Activated T-cell treated with anti-CD3 and anti-CD28 coated beads for 24 hours (primary cell): ENCODE data around the gene MRPL50.
"Not testable (repeated sequence)": the region's sequence is repeated elsewhere in the genome, so short reads cannot be mapped to it uniquely, and the experiment has no call there.

ENCODE experiments used
- DNase-seq: peaks from one replicate; pipeline ENCODE4 v3.0.0-alpha.2; 2020; ENCODE audit warnings: low read depth

Gene MRPL50

GRCh38 chr9:101417977-101418376 is 19.6 kb upstream of the MRPL50 start:
- DNase-seq, result no peak

DNA sequence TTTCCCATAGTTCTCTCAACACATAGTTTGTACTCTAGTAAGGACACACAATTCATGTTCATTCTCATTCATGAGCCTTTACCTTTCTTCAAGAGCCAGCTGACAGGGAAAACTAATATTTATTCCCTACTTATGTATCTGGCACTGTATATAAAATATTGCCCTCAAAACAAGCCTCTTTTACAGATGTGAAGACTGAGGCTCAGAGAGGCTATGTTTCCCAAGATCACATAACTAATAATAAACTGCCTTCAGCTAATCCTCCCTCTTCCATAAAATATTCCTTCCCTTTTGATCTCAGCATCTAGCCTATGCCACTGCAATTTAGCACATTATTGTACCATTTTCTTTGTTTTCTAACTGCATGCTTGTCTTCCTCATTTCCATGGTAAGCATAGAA is 19.0 kb upstream of the MRPL50 start:
- no peak for DNase-seq

- DNase-seq, result no peak
Measured at GRCh38 chr9:101415578-101415977, 17.2 kb upstream of the MRPL50 start.

DNA sequence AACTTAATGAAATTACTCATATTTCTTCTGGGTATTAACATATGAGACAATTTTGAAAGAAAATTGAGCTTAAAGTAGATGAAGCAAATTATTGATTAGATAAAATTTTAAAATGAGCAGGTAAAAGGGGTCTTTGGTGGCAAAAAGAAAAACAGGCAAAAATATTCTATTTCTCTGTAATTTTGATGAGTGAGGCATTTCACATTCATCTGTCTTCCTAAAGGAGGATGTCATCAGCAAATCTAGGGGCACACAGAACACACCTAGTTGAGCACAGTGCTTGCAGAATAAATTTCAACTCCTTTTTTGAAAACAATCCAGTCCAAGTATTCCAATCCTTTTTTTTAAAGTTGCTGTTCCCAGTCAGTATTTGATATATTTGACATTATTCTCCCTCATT is 16.4 kb upstream of the MRPL50 start:
- DNase-seq, result no peak

- DNase-seq, result no peak
Measured at GRCh38 chr9:101409079-101409477, 10.7 kb upstream of the MRPL50 start.

GRCh38 chr9:101408374-101409078 is 10.1 kb upstream of the MRPL50 start:
- no peak for DNase-seq

- DNase-seq, result no peak
Measured at GRCh38 chr9:101403516-101404285, 5.3 kb upstream of the MRPL50 start.

- no peak for DNase-seq
Measured at GRCh38 chr9:101400120-101400519, 1.7 kb upstream of the MRPL50 start.

DNA sequence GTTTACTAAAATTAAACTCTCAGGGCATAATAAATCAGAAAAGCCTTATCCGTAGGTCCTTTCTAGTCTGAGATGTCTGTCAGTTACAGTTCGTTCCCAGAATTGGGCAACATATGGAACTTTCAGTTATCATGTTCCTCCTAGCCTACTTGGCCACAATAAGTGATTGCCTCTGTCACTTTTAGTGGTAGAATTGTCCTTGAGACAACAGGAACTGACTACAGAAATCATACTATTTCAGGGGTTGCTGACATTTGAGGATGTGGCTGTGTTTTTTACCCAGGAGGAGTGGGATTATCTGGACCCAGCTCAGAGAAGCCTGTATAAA is 1.2 kb upstream of the MRPL50 start:
- DNase-seq, result no peak

DNA sequence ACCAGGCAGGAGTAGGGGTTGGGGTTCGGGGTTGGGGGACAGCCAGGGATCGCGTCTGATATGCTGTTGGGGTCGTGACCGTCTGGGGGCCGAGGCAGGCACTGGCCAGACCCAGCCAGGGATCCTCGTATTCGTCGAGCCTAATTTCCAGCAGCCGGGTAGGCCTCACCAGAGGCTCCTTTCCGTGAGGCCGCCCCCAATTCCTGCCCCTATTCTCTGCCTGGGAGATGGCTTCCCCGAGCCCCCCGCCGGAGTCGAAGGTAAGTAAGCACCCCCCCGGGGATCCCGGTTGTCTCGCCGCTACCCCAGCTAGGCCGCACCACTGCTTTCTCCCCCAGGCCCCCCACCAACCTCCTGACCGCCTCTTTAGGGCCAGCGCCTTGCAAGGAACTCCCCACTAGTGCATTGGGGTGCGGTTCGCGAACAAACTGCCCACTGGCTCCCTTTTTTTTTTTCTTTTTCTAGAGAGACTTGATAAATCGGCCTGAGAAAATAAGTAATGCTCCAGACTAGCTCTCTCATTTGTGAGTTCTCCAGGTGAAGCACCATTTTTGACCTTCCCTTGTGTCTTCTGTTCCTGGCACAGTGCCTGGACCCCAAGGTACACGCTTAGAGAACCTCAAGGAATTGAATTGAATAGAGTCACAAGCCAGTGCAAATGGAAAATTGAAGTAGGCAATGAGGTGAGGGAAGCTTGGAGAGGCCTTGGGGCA is 668 bp upstream of the MRPL50 start:
- DNase-seq, result no peak

DNA sequence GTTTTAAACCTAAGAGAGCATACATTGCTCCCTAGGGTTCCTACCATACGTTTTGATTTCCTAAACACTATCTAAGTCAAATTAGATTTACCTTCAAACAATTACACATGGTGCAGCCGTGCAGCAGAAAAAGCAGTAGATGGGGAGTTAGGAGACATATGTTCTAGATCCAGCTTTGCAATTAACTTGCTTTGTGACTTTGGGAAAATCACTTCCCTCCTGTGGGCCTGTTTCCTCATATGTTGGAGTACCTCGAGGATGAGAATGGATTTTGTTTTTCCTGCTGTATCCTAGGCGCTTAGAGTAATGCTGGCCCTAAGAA is 711 bp downstream of the MRPL50 start:
- DNase-seq, result no peak

DNA sequence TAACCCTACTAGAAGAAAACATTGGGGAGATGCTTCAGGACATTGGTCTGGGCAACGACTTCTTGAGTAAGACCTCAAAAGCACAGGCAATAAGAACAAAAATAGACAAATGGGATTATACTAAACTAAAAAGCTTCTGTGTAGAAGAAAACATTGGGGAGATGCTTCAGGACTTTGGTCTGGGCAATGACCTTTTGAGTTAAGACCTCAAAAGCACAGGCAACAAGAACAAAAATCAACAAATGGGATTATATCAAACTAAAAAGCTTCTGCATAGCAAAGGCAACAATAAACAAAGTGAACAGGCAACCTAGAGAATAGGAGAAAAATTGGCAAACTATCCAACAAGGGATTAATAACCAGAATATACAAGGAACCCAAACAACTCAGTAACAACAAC is 3.7 kb downstream of the MRPL50 start:
- DNase-seq, result no peak

DNA sequence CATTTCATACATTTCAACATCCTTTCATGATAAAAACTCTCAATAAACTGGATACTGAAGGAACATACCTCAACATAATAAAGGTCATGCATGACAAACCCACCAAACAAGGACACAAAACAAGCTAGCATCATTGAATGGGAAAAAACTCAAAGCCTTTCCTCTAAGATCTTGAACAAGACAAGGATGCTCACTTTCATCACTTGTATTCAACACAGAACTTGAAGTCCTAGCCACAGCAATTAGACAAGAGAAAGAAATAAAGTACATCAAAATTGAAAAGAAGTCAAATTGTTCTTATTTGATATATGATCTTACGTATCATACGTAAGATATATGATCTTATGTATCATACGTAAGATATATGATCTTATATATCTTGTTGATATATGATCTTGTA is 5.3 kb downstream of the MRPL50 start:
- no peak for DNase-seq

- no peak for DNase-seq
Measured at GRCh38 chr9:101388507-101388993, 9.9 kb downstream of the MRPL50 start.

- DNase-seq, result no peak
Measured at GRCh38 chr9:101387871-101388506, 10.4 kb downstream of the MRPL50 start.

- not testable (repeated sequence) for DNase-seq
Measured at GRCh38 chr9:101384873-101385536, 13.4 kb downstream of the MRPL50 start, which contains the start of gene BAAT. BAAT (minus strand) TSS chr9:101385006; CDS start chr9:101371404, 13,602 bp downstream.

DNA sequence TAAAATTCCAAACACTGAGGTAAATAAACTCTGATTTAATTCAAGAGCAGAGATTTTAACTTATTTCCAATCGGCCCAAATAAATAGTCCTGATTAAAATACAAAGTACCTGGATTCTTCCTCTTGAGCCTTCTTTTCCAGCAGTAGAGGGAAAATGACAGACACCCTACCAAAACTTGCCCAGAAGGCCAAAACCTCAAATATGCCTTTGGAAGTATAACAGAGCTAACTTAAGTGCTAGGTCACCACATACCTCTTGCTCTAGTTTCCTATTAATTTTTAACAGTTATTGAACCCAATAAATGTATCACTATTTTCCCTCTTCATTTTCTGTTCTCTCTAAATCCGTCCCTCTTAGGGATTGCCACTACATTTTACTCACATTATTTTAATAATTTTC is 15.1 kb downstream of the MRPL50 start:
- DNase-seq, result no peak

- no peak for DNase-seq
Measured at GRCh38 chr9:101381833-101382342, 16.5 kb downstream of the MRPL50 start.

DNA sequence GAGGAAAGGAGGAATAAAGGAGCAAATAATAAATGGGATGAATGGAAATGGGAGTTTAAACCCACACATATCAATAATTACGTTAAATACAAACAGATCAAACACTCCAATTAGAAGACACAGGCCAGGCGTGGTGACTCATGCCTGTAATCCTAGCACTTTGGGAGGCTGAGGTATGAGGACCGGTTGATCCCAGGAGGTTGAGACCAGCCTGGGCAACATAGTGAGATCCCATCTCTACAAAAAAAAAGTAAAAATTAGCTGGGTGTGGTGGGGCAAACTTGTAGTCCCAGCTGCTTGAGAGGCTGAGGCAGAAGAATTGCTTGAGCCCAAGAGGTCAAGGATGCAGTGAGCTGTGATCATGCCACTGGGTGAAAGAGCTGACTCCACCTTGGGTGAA is 17.3 kb downstream of the MRPL50 start:
- DNase-seq, result no peak

- DNase-seq, result no peak
Measured at GRCh38 chr9:101380295-101380694, 18.1 kb downstream of the MRPL50 start.

DNA sequence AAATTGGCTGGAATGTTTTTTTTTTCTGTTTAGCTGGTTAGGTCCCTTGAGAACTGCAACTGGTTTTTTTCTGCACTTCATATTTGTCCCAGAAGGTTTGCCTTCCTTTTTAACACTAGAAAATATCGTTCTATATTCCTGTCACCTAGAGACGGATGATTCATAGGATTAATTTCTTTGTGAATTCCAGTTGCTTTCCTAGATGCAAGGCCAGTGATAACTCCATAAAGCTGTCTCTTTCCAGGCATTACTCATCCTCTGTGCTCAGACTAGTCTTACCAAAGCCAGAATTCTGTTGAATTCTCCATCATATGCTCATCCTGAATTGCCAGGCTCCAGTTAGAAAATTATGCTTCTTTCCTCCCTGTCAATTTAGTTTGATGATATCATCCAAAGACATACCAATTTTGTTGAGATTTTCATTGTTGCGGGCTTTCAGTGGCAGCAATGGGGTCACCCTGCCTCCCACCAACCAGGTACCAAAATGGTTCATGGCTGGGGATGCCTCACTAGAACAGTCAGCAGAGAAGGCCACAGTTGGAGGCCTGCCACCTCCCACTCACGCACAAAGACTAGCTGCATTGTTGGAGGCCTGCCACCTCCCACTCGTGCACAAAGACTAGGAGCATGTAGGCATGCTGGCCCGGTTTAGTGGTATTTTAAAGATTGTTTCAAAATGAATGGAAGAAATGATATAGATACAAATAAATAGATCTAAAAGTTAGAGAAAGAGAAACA is 22.1 kb downstream of the MRPL50 start:
- DNase-seq, result no peak
